Left kidney (tissue), 2 donors: ENCODE results near the gene FOXC1. TPM values are rescaled to one million over a fixed set of nuclear protein-coding genes. Genes with fewer than 3 reads are reported as not detected.

Source experiments
- DNase-seq: peaks from one replicate; pipeline ENCODE4 v3.0.0-alpha.2; 2013
- polyA plus RNA-seq: library from polyadenylated mRNA; unstranded; fragments of 120-200 nt; gene quantifications from one replicate; pipeline ENCODE4 v1.2.1, GENCODE V29; 2013; ENCODE audit not compliant: insufficient read length

FOXC1 gene
- polyA plus RNA-seq, 1 donor: 81.3 TPM

DNA sequence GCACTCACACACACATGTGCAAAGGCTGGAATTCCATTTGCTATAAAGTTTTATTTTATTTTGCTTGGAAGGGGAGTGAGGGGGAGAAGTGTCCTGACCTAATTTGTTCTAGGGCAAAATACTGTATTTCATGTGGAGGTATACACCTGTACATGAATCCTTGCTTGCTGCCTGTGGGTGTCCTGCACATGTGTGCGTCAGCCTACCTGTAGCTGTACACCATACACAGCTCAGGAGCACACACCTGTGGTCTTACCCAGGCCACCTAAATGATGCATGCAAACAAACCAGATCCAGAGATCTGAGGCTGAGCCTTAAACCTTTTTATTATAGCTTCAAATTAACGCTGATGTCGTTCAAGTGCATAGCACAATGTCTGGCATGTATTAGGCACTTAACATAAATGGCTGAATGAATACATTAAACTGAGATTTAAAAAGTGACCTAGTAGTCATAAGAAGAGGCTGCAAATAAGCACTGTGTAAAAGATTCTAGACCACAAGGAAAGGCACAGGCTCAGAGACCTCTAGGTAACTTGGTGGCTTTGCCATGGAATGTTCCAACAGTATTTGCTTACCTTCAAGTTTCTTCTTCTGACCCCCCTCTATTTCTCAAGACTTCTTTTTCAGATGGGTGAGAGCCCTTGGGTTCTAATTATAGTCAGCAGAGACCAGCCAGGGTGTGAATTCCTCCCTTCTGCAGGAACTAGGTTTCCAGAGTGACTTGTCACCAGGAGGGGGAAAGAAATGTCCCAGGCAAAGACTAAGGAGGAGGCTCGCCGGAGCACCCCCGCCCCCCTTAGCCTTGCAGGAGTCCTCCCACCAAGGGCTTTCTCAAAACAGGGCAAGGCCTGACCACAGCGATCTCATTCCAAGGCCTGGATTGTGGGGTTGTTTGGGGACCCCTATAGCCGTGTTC, 13.4 kb downstream of the FOXC1 start:
- no peak for DNase-seq

DNA sequence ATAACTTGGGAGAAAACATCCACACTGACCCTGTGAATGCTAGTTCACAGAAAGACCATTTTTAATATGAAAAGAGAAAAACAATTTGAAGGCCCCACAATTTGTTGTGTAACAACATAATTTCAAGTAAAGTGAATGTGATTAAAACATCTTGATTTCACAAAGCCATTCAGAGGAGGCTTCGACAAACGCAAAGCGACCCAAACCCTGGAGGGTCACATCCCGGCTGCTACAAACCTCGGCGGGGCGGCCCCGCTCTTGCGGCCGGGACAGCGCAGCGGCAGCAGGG, 14.0 kb downstream of the FOXC1 start:
- DNase-seq: no peak

DNA sequence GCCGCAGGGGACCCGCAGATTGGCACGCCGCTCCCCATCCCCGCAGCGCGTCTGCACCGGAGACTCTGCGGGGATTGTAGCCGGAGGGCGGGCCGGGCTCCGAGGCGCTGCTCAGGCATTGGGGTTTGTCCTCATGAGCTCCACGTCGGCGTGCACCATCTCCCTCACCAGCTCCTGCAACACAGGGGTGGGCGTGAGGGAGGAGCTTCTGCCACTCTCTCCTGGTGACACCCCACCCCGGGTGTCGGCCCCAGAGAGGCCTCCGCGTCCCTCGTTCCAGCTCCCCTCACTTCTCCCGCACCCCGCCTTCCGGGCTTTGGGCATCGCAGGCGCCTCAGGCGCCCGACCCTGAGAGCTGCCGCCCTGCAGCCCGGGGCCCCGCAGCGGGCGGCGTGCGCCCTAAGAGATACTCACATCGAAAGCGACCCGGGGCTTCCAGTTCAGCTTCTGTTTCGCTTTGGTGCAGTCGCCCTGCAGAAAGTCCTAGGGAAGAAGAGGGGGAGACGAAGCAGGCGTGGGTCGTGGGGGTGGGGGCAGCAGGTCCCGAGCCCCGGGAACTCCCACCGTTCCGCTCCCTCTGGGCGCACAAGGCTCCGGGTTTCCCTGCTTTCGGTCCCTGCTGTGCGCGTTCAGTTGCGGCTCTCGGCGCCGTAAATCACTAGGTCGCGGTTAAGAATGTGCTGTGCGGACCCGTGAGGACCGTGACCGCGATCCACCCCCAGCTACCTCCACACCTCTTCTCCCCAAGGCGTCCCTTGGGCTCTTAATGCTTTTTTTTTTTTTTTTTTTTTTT, 14.5 kb downstream of the FOXC1 start:
- DNase-seq: no peak

DNA sequence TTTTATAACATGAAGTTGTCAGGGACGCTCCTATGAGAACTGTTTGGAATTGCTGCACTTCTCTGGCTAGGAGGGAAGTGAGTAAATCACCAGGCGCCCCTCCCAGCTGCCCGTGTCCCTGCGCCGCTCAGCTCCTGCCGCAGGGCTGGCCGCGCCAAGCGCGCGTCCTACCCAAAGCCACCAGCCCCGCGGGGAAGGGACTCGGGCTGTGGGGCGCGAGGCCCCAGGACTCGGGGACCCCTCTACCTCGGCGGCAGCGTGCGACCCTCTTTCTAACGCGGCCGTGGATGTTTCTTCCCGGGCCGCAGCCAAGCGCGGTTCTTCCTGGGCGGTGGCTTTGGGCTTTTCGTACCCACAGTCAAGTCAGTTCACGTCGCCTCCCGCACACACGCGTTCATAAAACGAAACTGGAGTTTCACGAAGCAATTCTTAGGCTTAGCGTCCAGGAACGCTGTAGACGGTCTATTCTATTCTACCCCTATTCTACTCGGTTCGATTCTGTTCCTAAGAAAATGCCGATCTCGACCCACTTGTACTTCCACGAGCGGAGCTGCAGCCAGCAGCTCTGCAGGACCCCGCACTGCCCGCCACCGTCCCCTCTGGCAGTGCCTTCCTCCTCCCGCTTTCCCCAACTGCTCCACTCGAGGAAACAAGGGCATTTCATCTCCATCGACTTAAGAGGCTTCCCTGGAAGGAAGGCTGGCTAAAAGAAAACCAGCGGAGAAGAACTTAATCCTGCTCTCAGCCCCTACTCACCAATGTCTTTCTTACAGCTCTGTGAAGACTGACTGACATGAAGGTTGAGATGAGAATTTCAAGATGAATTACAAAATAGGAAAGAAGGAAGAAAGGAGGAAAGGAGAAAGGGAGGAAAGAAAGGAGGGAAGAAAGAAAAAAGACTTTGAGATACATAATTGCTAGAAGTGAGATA, 15.4 kb downstream of the FOXC1 start:
- DNase-seq: no peak

DNA sequence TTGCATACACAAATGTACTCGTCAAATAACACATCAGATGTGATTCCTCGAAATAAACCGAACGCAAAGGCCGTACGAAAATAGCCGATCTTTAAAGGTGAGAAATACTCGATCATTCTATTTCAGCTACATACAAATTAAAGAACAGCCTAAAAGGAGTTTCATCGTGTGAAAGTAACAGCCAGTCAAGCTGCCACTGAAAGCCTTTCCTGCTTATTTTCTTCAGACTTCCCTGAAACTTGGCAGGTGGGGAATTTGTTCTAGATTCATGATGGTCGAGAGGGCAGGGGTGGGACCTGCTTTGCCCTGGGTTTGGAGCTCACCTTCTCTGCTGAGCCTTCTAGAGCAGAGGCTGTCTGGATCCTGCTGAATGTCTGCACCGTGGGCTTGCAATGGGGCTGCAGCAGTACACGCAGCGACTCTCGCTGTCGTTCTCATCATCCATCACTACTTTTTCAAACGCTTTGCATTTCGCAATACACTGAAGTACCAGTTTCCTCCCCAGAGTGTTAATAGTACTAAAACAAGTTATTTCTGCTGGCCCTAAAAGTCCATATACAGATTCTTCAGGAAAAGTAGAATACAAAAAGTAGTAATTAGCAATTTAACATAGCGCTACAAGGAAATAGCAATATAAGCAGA, 16.2 kb downstream of the FOXC1 start:
- no peak for DNase-seq

DNA sequence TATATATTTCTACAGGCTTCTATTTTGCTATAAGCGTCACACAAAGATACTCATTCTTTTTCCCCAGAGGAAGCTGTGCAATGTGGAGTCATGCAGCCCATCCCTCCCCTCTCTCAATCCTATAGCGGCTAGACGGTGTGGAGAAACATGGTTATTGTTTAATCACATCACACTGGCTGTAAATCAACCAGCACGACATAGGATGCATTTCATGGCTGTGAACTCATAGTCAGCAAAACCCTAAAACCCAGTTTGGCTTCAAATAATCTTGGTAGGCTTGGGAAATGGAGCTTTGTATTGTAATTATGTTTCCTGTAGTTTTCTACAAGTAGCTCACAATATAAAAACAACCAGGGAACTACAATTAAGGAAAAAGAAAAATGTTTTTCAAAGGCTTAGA, 16.8 kb downstream of the FOXC1 start:
- DNase-seq: no peak

DNA sequence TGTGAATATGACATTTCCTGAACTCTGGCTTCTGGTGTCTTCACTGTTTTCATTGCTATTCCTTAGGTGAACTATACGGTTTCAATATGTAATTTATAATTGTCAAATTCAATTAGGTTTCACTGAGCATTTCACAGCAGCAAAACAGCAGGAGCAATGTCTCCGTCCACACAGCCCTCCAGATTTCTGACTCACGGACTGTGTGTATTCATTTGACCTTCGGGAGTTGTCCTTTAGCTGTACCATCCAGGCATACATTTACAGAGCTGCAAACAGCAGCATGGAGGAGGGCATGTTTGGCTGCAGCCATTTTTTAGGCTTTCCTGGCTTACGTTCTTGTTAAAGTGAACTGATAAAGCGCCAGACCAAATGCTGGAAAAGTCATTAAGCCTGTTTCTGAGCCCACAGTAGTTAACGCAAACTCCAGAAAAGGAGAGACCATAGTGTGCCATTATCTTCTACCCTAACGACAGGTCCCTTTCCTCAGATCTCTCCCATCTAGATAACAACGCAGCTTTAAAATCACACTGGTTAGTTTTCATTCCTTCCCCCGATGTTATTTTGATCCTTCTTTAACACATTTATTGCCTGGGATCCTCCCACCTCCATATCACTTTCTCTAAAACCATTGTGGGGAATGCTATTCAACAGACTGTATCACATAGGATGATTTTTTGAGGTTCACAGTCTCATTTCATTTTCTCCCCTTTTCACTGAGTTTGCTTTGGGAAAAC, 18.3 kb downstream of the FOXC1 start:
- no peak for DNase-seq

DNA sequence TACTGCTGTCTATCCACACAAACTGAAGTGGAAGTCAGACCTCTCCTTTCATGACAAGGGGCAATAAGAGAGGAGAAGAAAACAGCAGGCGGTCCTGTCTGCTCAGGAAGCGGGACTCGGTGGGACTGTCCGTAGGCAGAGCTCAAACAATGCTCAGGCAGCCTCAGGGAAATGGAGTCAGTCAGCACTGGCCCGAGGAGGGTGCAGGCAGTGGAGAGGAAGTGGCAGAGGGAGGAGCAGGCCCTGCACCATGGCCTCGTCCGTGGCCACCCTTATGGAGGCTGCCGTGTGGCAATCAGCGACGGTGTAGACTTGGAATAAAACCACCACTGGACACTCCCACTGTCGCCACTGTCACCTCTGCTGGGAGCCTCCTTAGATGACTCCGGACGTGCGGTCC, 19.6 kb downstream of the FOXC1 start:
- DNase-seq: no peak

DNA sequence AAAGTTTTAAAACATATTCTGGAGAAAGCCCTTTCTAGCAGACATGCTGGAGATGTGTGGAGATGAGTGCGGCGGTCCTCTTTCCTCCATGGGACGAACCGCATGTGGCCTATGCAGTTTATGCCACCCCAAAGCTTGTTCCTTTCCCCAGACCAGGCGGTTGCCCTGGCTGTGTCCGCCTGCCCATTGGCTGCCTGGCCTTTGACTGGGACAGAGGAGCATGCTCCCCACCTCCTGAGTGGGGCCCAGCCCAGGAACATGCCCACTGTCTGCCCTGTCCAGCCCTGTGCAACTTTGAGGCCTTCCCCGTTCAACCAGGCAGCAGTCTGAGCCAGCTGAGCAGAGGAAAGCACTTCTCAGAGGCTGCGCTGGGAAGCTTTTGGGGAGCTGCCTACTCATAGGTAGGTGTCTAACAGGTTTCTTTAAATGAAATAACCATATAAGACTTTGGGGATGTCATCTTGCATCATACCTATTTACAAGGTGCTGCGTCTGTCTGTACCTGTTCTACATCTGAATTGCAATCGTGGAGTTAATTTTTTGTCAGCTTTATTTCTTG, 20.6 kb downstream of the FOXC1 start:
- no peak for DNase-seq

DNA sequence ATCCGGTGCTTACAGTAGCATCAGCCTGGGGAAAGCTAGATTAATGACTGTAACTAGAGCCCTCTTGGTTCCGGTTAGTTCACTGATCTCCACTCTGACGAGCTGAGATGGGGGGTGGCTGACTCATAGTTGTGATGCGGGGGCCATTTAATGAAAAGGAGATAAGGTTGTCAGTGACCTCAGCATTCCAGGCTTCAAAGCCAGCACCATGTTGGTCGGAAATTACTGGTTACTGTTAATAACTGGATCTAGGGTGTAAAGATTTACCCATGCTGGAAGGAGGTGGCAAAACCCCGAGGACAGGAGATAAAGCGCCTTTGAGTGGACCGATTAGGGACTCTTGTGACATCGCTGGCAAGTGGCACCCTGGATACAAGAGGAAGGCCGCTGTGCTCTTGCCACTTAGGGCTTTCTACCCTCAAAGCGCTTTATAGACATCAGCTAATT, 21.1 kb downstream of the FOXC1 start:
- no peak for DNase-seq

DNA sequence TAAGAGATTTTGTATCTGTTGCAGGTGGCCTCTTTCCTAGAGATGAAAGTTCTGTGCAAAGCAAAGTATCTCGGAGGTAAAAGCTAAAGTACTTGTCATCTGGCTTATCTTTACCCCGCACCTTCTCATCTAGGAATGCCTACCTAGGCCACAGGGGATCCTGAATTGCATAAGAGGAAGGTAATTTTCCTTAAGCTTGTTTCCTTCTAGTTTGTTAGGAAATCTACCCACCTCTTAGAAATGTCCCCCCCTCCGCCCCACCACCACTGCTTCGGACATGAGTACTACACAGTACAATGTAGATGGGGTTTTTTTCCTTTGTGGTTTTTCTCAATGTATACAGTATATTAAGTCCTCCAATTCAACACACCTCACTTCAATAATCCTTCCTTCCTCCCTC, 21.5 kb downstream of the FOXC1 start:
- no peak for DNase-seq

DNA sequence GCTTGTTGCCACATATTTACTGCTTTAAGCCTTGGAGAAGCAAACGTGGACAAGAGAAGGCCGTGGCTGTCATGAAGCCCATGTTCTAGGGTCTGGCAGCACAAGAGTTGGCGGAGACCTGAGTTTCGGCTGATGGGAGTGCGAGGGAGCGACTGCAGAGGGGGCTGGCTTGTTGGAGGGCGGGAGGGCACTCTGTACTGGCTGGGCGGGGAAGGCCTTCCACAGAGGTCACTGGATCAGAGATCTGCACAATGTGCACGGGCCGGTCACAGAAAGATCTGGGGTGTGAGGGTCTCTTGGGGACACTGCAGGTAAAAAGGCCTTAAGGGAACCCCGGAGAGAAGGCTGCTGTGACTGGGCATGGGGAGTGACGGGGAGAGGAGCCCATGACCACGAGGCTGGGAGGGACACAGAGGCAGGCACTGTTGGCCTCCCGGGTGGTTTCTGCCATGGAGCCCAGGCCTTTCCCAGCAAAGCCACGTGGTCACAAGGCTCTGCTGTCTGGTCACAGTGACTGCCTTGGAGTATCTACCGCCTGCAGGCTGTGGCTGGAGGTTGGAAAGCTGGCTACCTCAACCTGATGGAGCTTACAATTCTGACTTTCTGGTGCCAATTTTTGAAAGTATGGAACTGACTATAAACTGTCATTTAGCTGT, 23.8 kb downstream of the FOXC1 start:
- no peak for DNase-seq

DNA sequence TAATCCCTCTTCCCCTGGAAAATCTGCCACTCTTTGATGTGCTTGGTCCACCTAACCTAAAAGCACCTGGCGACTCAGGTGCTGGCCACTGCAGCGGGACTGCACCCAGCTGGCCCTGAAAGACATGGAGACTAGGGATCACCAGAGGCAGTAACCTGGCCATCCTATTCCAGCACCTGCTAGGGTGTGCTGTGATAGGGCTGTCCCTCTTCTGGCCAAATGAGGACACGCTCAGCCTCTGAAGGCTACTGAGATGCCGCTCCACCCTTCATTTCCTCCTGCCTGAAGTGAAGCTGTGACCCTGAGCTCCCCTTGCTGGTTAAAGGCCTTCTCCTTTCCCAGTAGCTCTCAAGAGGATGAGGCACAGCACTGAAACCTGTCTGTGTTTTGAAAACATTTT, 24.4 kb downstream of the FOXC1 start:
- no peak for DNase-seq

DNA sequence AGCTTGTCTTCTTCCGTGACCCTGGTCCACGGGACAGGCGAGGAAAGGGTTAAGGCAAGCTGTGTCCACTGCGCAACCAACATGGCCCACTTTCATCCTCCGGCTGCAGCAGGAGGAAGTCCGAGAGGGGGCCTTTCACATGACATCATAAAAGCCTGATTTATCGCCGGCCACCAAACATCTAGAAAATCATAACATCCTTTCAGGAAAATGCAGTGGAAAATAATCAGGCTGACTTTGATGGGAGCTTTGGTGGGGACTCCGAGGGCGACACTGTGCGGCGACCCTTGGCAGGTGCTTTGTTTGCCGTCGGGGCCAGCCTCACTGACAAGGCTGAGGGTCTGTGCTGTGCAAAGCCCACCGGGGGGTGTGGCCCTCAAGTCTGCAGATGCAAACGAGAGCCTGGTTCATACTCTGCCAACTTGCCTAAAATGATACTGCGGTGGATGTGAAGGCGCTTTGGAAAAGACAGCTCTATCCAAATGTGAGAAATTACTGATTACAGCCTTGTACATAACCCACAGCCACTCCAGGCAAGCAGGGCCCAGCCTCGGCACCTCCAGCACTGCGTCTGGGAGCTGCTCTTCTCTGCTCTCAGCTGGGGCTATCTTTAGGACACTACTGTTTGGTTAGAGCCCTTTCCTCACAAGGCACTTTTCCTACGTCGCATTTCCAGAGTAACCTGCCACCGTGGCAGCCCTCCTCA, 25.7 kb downstream of the FOXC1 start:
- no peak for DNase-seq

DNA sequence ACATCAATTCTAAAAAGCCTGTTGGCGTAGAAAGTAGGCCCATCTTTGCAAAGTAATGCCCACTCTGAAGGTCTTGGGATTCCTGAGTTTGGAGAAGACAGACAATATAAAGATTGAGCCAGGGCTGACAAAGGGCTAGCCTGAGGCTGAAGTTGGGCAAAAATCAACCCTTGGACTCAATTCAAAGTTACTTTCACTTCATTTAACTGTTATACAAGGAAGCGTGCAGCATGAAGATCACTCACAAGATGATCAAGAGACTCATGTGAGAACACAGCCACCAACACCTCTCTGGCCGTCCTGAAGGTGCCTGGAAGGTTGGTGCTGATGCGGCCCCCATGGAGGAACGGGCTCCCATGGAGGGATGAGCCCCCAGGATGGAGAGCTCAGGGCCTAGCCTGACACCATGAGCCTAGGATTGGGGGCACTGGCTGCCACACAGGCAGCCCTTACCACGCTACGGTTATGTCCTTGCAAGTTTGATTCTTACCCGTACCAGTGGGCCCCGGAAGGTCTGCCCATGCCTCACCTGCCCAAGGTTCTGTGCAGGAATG, 26.6 kb downstream of the FOXC1 start:
- no peak for DNase-seq

DNA sequence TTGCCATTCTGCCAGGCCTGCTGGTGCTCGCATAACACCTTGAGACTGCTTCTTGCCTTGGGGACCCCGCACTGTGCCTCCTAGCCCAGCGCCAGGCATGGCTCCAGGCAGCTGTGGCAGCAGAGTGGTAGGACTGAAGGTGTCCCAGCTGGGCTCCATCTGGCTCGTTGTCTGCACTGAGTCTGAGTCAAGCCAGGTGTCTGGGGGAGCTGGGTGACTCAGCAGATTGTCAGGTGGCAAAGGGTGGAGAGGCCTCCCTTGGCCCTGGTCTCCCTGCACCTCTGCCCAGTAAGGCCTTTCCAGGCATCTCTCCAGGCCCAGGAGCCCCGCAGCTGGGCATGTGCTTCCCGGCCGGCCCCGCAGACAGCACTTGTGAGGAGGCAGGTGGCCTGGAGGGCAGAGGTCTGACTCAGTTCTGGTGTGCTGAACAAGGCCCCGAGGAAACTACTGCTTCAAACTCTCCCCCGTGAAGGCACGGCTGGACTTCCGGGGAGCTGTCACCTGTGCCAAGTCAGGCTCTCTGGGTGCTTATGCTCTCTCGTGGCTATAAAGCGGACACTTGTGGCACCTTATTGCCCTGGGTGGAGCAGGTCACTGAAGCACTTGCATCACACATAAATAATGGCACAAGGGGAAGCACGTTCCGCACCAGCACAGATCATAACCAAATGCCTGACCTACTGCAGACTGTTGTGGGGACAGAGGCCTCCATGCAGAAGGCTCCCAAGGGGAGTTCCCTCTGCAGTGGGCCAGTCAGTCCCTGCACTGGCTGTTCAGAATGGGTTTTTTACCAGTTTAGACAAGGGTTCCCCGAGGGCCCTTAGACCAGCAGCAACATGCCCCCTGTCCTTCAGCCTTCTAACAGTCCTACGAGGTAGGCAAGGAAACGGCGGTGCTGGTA, 27.5 kb downstream of the FOXC1 start:
- DNase-seq: no peak

DNA sequence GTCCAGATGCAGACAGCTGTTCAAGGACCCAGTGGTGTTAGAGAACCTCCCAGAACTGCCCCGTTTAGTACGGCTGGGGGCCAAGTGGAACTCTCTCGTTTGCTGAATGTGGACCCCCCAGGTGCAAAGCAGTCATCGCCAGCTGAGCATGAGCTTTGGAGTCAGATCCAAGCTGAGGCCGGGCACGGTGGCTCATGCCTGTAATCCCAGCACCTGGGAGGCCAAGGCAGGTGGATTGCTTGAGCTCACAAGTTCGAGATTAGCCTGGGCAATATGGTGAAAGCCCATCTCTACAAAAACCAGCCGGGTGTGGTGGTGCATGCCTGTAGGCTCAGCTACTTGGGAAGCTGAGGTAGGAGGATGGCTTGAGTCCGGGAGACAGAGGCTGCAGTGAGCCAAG, 29.7 kb downstream of the FOXC1 start:
- no peak for DNase-seq

DNA sequence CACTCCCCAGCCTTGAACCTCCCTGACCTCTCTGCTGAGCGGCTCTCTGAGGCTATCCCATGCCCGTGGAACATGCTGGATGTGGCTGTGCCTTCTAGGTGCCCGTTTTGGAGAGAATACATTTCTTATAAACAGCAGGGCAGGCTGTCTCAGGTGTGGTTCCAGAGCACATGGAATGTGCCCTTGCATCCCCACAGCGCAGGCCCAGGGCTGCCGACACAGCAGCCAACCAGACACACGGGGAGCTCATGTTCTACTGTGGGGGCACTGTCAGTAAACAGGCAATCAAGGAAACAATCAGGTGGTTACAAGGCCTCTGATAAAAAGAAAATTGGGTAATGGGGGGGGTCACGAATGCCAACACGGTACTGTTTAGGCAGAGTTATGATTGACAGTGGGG, 30.8 kb downstream of the FOXC1 start:
- DNase-seq: no peak
